Vagina (tissue), 2 donors: ENCODE measurements around the gene METTL24.

Source experiments
- POLR2A ChIP-seq, 2 donors: fragments of 450-650 bp; IDR thresholded peaks; one replicate each; pipeline ENCODE4 v1.6.1; 2017; ENCODE audit warnings: antibody characterized with exemption in 2 of 2, mild to moderate bottlenecking in 2 of 2, moderate library complexity in 2 of 2
- TF ChIP-seq, protein P1 (sequence below), 3 experiments: fragments of 450-650 bp in 2 of 3; fragments of 200-600 bp in 1 of 3; sonication (generic) in 1 of 3; IDR thresholded peaks; one replicate each; pipeline ENCODE4 v1.5.1; 2017 to 2019; ENCODE audit warnings: antibody characterized with exemption in 3 of 3, mild to moderate bottlenecking in 2 of 3, moderate library complexity in 2 of 3

DNA sequence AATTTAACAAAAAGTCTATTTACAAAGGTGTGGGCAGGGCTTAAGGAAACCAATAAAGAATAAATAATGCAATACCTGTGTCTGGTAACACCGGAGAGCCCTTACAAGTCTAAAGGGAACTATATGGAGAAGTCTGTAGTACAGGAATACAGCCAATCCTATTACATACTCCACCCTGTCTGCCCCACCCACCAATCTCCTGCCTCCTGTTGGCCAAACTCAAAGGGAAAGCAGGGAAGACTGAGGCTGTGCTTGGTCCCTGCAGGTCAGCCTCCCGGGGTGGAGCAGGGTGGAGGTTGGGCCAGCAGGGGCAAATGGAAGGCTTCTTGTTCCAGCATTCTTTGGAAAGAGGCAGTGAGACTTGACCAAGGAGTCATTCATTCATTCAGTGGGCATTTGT lies 31.5 kb downstream of the METTL24 start:
- TF ChIP-seq, protein P1, sequence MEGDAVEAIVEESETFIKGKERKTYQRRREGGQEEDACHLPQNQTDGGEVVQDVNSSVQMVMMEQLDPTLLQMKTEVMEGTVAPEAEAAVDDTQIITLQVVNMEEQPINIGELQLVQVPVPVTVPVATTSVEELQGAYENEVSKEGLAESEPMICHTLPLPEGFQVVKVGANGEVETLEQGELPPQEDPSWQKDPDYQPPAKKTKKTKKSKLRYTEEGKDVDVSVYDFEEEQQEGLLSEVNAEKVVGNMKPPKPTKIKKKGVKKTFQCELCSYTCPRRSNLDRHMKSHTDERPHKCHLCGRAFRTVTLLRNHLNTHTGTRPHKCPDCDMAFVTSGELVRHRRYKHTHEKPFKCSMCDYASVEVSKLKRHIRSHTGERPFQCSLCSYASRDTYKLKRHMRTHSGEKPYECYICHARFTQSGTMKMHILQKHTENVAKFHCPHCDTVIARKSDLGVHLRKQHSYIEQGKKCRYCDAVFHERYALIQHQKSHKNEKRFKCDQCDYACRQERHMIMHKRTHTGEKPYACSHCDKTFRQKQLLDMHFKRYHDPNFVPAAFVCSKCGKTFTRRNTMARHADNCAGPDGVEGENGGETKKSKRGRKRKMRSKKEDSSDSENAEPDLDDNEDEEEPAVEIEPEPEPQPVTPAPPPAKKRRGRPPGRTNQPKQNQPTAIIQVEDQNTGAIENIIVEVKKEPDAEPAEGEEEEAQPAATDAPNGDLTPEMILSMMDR (IDR thresholded peaks at IDR 0.05) = no peak
- TF ChIP-seq POLR2A (IDR thresholded peaks at IDR 0.05) = no peak
